ENCODE measurements around the gene XKR7.
"Not testable (repeated sequence)": the region's sequence is repeated elsewhere in the genome, so short reads cannot be mapped to it uniquely, and the experiment has no call there.

Gene XKR7, protein sequence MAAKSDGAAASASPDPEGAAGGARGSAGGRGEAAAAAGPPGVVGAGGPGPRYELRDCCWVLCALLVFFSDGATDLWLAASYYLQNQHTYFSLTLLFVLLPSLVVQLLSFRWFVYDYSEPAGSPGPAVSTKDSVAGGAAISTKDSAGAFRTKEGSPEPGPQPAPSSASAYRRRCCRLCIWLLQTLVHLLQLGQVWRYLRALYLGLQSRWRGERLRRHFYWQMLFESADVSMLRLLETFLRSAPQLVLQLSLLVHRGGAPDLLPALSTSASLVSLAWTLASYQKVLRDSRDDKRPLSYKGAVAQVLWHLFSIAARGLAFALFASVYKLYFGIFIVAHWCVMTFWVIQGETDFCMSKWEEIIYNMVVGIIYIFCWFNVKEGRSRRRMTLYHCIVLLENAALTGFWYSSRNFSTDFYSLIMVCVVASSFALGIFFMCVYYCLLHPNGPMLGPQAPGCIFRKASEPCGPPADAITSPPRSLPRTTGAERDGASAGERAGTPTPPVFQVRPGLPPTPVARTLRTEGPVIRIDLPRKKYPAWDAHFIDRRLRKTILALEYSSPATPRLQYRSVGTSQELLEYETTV

DNA sequence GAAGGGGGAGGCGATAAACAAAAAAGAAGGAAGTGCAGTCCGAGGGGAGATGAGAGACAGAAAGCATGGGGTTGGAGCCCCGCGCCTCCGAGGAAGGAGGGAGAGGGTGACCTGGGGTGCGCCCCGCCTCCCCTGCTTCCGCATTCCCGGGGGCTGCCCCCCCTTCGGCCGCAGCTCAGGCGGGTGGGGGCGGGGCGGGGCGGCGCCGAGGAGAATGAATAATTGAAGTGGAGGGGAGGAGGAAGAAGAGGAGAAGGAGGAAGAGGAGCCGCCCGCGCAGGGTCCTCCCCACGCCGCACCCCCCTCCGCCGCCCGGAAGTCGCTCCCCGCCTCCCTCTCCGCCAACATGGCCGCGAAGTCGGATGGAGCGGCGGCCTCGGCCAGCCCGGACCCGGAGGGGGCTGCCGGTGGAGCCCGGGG, at the start of gene XKR7:
Gene XKR7, plus strand, starts transcription at position 322 of the 420 bp plus-strand sequence. Its CDS starts 25 bp downstream, at position 347.
- in situ Hi-C loops (cut with HindIII; ENCODE audit: low sequenced_read_pairs), result no loop called here

DNA sequence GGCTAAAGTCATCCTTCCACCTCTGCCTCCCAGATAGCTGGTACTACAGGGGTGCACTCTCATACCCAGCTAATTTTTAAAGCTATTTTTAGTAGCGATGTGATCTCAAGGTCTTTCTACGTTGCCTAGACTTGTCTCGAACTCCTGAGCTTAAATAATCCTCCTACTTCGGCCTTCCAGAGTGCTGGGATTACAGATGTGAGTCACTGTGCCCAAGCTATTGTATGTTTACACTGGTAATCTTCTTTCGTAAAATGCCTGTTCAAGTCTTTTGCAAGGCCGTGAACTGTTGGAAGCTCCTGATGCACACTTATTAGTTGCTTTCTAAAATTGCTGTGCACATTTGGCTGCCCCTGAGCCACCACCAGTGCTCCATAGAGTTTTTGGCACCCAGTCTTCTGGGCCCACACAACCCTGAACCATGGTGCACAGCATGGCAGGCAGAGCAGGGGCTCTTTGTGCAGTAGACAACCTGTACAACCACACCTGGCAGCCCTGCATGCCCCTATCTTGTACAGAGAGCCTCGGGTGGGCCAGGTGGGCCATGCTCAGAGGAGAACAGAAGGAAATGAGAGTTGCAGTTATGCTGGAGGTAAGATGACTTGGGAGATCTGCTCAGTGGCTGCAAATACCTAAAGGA, 49.4 kb upstream of the XKR7 start:
- in situ Hi-C loops (cut with HindIII; ENCODE audit: low sequenced_read_pairs), result no loop called here

DNA sequence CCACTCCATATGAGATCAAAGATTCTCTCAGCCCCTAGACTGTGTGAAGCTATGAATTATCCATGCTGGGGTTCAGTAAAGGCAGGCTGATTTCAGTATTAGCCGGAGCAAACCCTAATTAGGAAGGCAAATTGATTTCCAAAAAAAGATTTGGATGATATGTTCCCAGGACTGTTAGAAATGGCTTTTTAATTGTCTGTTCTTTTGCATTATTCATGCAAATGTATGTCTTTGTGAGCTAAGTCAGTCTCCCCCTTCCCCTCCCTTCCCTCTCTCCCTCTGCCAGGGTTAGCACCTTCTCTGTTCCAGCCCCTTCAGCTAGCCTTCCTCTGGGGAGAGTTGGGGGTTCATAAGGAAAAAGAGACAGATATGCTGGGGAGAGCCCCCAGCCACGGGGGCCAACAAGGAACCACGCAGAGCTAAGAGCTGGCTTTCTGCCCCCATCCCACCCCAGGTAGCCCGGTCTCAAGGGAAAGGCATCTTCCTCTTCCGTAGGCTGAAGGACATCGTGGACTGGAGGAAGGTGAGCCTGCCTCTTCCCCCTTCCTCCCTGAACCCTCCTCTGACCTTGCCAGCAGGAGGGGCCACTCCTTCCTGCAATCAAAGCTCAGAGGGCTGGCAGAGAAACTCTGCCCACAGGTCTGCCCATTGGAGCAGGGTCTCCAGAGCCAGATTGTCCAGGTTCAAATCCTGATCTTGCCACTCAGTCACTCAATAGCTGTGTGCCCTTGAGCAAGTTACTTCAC, 48.4 kb upstream of the XKR7 start:
- in situ Hi-C loops (cut with HindIII; ENCODE audit: low sequenced_read_pairs), result no loop called here

DNA sequence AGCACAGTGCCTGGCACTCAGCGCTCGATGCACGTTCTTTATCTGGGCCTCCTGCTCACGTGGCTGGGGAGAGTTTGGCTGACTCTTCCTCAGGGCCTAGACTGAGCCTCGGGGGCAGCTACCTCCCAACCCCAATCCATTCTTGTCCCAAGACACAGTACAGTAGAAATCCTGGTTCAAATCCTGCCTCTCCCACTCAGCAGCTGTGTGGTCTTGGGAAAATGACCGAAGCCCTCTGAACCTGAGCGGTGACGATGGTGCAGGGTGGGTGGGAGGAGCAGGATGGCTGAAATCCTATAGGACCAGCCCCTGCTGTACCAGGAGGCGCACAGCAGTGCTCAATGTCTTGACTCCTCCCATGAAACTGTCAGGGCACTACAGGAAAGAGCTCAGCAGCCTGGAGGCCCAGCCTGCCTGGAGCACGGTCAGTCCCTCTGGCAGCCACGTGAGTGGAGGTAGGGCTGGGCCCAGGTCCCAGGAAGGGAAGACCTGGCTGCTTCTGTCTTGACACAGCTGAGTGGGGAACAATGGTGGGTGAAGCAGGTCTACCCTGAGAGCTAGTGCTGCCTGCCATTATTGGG, 47.6 kb upstream of the XKR7 start:
- in situ Hi-C loops (cut with HindIII; ENCODE audit: low sequenced_read_pairs), result no loop called here

DNA sequence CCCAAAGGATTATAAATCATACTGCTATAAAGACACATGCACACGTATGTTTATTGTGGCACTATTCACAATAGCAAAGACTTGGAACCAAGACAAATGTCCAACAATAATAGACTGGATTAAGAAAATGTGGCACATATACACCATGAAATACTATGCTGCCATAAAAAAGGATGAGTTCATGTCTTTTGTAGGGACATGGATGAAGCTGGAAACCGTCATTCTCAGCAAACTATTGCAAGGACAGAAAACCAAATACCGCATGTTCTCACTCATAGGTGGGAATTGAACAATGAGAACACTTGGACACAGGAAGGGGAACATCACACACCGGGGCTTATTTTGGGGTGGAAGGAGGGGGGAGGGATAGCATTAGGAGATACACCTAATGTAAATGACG, 46.5 kb upstream of the XKR7 start:
- in situ Hi-C loops (cut with HindIII; ENCODE audit: low sequenced_read_pairs), result not testable (repeated sequence)

DNA sequence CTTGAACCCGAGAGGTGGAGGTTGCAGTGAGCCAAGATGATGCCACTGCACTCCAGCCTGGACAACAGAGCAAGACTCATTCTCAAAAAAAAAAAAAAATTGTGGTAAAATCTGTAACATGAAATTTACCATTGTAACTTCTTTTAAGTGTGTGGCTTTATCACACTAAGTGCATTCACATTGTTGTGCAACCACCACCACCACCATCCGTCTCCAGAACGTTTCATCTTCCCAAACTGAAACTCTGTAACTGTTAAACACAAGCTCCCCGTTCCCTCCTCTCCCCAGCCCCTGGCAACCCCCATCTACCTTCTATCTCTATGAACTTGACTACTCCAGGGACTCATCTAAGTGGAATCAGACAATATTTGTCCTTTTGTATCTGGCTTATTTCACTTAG, 45.8 kb upstream of the XKR7 start:
- in situ Hi-C loops (cut with HindIII; ENCODE audit: low sequenced_read_pairs), result no loop called here

DNA sequence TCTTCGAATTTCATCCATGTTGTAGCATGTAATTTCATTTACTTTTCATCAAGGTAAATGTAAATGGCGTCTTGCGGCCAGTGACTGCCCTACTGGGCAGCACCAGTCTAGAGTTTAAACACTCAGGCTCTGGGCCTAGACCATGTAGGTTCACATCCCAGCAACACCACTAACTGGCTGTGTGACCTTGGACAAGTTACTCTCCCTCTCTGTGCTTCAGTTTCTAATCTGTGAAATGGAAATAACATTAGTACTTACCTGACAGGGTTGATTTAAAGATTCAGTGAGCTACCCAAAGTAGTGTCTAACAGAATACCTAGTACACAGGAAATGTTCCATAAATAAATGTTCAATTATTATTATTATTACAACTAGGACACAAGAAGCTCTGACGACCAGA, 45.4 kb upstream of the XKR7 start:
- in situ Hi-C loops (cut with HindIII; ENCODE audit: low sequenced_read_pairs), result no loop called here

DNA sequence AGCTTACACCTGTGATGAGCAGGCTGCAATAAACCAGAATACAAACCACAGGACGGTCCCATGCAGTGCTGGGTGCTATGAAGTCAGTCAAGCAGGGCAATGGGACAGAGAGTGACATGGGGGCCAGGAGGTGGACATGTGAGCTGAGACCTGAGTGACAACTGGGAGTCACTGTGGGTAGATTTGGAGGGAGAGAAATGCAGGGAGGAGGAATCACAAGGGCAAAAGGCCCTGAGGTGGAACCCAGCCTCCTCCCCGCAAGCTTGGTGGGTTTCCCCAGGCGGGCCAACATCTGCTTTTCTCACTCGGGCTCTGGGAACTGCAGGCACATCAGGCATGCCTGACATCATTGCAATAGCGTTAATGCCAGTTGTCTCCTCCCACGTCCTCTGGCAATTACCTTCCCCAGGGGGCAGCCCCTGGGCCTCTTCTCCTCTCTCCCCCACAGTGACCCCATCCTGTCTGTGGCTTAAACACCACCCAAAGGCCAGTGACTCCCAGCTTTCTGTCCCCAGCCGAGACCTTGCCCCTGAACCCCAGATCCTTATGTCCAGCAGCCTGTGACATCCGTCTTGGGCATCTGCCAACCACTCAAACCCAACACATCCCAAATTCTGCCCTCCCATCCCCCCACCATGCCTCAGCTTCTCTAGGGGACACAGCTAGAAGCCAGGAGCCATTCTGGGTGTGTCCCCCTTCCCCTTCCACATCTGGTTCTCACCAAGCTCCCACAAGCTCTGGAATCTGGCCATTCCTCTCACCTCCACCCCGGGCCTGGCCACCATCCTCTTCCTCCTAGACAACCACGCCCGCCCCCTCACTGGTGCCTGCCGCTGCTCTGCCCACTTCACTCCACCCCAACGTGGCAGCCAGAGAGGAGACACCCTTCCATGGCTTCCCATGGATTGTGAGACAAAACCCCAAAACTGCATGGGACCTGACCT, 44.3 kb upstream of the XKR7 start:
- in situ Hi-C loops (cut with HindIII; ENCODE audit: low sequenced_read_pairs), result no loop called here

DNA sequence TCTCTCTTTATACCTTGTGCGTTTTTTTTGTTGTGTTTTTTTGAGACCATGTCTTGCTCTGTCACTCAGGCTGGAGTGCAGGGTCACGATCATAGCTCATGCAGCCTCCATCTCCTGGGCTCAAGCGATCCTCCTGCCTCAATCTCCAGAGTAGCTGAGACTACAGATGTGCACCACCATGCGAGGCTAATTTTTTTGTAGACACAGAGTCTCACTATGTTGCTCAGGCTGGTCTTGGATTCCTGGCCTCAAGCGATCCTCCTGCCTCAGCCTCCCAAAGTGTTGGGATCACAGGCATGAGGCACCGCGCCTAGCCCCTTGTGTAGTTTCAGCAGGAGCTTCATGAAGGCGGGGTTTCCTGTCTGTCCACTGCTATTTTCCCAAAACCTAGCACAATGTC, 43.4 kb upstream of the XKR7 start:
- in situ Hi-C loops (cut with HindIII; ENCODE audit: low sequenced_read_pairs), result no loop called here

DNA sequence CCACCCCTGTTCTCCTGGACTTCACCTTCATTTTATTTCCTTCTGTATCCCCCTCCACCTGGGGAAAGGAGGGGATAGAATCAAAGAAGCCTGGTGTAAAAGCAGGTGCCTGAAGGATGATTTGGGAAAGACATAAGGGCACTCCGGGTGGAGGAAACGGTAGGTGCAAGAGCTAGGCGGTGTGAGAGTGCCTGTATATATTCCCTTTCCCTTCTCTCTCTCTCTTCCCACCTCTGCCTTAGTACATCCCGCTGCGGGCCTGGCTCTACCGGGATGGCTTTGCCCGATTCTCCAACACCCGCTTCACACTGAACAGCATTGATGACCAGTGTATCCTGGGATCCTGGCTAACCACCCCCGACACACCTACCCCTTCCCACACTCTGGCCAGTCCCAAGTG, 42.3 kb upstream of the XKR7 start:
- in situ Hi-C loops (cut with HindIII; ENCODE audit: low sequenced_read_pairs), result no loop called here

DNA sequence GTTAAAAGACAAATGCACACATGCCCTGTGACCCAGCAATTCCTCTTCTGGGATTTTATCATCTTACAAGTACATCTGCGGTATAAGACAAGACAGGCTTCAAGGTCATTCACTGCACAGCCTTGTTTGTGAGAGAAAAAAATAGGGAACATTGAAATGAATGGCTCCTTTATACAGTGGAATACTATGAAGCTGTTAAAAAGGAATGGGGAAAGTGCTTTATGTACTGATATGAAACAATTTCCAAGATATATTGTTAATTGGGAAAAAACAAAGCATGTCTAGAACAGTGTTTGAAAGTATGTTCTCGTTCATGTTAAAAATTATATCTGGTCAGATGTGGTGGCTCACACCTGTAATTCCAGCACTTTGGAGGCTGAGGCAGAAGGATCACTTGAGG, 41.5 kb upstream of the XKR7 start:
- in situ Hi-C loops (cut with HindIII; ENCODE audit: low sequenced_read_pairs), result no loop called here

DNA sequence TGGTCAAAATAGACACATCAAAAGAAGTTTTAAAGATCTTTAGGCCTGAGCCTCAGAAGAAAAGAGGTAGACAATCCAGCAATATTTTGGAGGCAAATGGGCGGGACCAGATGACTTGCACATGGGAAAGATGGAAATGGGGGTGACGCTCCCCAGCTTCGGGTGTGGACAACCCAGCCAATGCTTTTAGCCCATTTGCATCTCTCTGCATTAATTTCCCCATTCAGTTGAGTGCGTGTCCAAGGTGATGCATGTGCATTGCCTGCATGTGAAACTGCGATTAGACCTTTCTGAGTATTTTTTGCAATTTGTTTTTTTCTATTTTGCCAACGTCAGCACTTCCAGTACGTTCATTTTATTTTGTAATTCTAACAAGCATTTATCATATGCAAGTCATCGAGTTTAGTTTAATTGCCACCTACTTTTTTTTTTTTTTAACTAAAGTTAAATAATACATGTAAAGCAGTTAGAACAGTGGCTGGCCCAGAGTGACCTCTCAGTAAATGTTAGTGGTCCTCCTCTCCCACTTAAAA, 40.3 kb upstream of the XKR7 start:
- in situ Hi-C loops (cut with HindIII; ENCODE audit: low sequenced_read_pairs), result no loop called here

DNA sequence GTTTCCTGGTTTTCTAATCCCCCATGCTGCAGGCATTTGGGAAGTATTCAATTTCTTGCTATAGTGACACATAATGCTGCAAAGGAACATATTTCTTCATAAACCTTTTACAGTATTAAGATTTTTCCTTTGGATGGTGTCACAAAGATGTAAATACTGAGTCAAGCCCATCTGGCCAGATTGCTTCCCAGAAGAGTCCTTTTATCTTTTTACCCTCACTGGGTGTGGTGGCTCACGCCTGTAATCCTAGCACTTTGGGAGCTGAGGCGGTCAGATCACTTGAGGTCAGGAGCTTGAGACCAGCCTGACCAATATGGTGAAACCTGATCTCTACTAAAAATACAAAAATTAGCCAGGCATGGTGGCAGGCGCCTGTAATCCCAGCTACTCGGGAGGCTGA, 38.3 kb upstream of the XKR7 start:
- in situ Hi-C loops (cut with HindIII; ENCODE audit: low sequenced_read_pairs), result not testable (repeated sequence)

DNA sequence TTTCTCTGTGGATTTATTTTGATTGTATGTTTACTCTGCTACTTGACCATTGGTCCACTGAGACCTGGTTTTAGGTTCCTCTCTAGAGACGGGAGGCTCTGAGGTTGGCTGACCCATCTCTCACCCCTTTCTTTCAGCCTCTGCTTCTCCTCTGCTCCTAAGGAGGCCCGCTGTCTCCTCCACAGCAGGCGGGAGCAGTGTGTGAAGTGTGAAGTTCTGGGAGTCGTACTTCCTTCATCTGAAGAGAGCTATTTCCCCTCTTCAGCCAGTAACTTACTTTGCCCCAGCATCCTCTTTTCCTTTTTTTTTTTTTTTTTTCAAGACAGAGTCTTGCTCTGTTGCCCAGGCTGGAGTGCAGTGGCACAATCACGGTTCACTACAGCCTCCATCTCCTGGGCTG, 37.2 kb upstream of the XKR7 start:
- in situ Hi-C loops (cut with HindIII; ENCODE audit: low sequenced_read_pairs), result no loop called here

DNA sequence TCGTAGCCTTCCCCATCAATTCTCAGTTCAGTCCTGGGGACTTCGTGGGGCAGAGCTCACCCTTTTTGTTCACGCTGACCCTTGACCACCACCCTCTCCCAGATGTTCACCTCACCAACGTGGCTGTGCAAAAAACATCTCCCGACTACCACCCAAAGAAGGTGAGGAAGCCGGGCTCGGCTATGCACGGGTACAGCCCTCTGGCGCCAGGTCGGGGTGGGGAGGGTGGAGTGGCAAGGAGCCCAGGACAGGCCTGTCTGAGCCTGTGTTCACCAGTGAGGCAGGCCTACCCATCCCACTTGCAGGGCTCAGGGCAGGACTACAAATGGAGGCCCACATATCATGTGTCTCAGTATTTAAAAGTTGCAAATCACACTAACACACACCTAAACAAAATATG, 34.3 kb upstream of the XKR7 start:
- in situ Hi-C loops (cut with HindIII; ENCODE audit: low sequenced_read_pairs), result no loop called here

DNA sequence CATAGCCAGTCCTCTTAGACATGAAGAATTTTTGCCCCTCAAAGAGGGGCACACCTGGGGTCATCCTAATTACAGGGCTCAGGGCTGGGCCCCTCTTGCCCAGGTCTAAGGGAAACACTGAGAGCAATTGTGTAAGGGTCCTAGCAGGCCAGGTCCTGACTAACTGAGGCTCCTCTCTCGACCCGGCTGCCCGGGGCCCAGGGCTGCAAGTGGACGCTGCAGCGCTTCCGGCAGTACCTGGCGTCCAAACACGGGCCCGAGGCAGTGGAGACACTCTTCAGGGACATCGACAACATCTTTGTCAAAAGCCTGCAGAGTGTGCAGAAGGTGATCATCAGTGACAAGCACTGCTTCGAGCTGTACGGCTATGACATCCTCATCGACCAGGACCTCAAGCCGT, 33.5 kb upstream of the XKR7 start:
- in situ Hi-C loops (cut with HindIII; ENCODE audit: low sequenced_read_pairs), result no loop called here

DNA sequence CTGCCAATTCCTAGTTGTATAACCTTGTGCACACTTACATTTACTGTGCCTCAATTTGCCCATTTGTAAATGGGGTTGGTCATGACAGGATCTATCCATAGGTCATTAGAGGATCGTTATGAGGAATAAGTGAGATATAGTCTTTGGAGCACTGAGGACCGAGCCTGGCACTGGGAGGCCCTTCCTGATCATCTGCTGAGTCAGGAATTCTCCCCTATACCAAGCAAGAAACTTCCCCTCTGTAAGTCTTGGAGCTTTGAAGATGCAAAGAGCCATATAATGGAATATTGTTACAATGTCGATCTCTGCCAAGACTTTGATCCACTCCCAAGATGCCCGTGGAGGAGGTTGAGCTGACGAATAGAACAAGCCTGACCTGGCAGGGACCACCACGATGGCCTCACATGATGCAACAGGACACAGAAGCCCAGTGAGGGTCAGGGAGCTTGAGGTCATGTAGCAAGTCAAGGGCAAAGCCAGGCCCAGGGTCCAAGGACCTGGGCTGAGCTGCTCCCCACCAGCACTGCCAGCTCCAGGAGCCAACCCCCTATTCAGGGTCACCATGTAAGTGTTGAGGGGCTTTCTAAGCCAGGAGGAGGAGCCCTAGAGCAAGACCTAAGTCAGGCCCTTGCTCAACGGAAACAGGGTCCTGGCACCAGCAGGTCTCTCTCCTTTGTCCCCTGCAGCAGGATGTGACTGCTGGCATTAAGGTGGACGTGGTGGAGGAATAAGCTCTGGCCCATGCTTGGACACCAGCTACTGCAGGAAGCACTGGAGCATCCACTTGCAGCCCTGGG, 32.8 kb upstream of the XKR7 start:
- in situ Hi-C loops (cut with HindIII; ENCODE audit: low sequenced_read_pairs), result no loop called here

DNA sequence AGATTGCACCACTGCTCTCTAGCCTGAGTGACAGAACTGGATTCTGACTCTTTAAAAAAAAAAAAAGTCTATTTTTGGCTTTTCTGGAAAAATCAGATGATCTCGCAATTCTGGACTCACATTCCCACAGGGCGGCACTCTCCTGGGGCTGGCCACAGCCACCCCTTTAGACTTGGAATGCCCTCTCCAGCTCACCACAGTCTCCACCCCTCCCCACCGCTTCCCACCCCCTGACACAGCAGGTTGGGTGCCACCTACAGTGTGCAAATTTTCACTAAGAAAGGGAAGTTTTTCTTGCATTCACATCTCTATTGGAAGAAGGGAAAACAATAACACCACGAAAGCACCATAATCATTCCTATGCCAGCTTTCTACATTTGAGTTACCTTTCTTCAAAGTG, 31.5 kb upstream of the XKR7 start:
- in situ Hi-C loops (cut with HindIII; ENCODE audit: low sequenced_read_pairs), result no loop called here

DNA sequence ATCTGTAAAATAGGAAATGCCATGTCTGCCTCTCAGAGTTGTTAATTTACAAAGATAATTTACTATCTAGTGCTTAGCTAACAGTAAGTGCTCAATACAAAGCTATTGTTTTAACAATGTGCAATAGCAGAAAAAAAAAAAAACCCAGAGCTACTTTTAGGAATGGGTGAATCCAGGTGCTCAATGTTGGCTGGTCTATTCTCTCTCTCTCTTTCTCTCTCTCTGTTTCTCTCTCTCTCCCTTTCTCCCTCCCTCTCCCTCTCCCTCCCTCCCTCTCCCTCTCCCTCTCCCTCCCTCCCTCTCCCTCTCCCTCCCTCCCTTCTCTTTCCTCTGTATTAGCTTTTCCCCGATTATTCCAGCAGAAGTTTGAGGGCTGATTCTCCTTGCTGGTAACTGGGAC, 30.1 kb upstream of the XKR7 start:
- in situ Hi-C loops (cut with HindIII; ENCODE audit: low sequenced_read_pairs), result no loop called here

Data from DLD1 (cell line).